ENCODE data around the gene PPP2R5D. TPM values are rescaled to one million over a fixed set of nuclear protein-coding genes. Genes with fewer than 3 reads are reported as not detected.
"Not testable (repeated sequence)": the region's sequence is repeated elsewhere in the genome, so short reads cannot be mapped to it uniquely, and the experiment has no call there.

The PPP2R5D gene
- total and polyA plus RNA-seq, 2 experiments from 2014 or later = 30.8 to 35.2 TPM

DNA sequence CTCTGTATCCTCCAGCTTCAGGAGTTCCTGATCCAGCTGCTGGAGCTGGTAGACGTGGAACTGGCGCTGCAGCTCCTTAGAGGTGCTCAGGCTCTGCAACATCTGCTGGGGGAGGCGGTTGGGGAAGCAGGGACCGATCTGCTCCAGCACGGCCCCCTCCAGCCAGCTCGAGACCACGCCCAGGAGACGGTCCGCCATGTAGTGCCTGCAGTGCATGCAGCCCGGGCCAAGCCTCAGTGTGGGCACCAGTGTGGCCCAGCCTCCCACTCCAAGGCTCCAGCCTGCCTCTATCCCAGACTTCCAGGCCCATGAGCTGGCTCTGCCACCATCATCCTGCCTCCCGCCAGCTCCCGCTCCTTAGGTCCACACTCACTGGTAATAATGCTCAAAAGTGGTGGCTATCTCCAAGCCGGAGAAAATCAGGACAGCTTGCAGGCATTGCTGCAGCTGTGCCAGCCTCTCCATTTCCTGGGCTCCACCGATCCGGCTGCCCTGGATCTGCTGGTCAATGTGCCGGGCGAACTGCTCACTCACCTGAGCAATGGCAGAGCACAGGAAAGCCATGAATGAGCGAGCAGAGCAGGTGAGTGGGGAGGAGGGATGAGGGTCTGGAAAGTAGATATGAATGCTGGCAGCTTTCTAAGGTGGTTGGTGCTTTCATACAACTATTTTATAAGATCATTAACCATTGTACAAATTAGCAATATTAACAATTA lies 56.3 kb downstream of the PPP2R5D start:
- H3K27me3 ChIP-seq = no peaks in the 10 kb centered on the region

DNA sequence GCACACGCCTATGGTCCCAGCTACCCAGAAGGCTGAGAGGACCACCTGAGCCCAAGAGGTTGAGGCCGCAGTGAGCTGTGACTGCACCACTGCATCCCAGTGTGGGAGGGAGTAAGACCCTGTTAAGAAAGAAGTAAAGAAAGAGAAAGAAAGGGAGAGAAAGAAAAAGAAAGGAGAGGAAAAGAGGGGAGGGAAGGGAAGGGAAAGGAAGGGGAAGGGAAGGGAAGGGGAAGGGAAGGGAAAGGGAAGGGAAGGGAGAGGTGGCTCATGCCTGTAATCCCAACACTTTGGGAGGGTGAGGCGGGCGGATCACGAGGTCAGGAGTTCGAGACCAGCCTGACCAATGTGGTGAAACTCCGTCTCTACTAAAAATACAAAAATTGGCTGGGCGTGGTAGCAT lies 57.1 kb downstream of the PPP2R5D start:
- H3K27me3 ChIP-seq; H3K4me2 ChIP-seq; H3K9me2 ChIP-seq (replicated peaks; ENCODE audit: insufficient read depth); H3K9me3 ChIP-seq (ENCODE audit: low read depth); H4K20me1 ChIP-seq (ENCODE audit: insufficient read depth, poor library complexity, severe bottlenecking); H3K79me2 ChIP-seq; DNase-seq (ENCODE audit: low spot score); H3K36me3 ChIP-seq (replicated peaks; ENCODE audit: insufficient read depth, low read depth); H3K4me1 ChIP-seq (ENCODE audit: insufficient read depth); H3K27ac ChIP-seq; H2AFZ ChIP-seq; H3K4me3 ChIP-seq: not testable (repeated sequence)
- 95% methylated on average over 6 of the region's 8 CpGs for WGBS (ENCODE audit: low lambda C conversion rate, missing lambda C conversion rate)

More for the DNA sequence above, 56.3 kb downstream of the PPP2R5D start:
- no peak for TF ChIP-seq EZH2phosphoT487 (IDR thresholded peaks at IDR 0.05; ENCODE audit: low read depth, severe bottlenecking, unreplicated experiment)
- no peak for TF ChIP-seq EZH2 (IDR thresholded peaks at IDR 0.05; ENCODE audit: borderline replicate concordance)
- TF ChIP-seq, protein P1, sequence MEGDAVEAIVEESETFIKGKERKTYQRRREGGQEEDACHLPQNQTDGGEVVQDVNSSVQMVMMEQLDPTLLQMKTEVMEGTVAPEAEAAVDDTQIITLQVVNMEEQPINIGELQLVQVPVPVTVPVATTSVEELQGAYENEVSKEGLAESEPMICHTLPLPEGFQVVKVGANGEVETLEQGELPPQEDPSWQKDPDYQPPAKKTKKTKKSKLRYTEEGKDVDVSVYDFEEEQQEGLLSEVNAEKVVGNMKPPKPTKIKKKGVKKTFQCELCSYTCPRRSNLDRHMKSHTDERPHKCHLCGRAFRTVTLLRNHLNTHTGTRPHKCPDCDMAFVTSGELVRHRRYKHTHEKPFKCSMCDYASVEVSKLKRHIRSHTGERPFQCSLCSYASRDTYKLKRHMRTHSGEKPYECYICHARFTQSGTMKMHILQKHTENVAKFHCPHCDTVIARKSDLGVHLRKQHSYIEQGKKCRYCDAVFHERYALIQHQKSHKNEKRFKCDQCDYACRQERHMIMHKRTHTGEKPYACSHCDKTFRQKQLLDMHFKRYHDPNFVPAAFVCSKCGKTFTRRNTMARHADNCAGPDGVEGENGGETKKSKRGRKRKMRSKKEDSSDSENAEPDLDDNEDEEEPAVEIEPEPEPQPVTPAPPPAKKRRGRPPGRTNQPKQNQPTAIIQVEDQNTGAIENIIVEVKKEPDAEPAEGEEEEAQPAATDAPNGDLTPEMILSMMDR (IDR thresholded peaks at IDR 0.05; ENCODE audit: poor library complexity) = no peak
- Histone ChIP-seq H3K9me2 (replicated peaks; ENCODE audit: insufficient read depth) (no peaks in the 10 kb centered on the region), H3K4me3 (no peak overlapping the region), H2AFZ (no peak overlapping the region), H3K36me3 (replicated peaks; ENCODE audit: insufficient read depth, low read depth) (no peaks in the 10 kb centered on the region), H3K9me3 (ENCODE audit: low read depth) (no peaks in the 10 kb centered on the region), H3K4me2 (no peak overlapping the region), H3K4me1 (ENCODE audit: insufficient read depth) (no peaks in the 10 kb centered on the region), H3K79me2 (no peaks in the 10 kb centered on the region), H3K27ac (no peak overlapping the region), H4K20me1 (ENCODE audit: insufficient read depth, poor library complexity, severe bottlenecking) (no peaks in the 10 kb centered on the region)
- 98% methylated on average over 18 of the region's 18 CpGs for WGBS (ENCODE audit: low lambda C conversion rate, missing lambda C conversion rate)
- DNase-seq (ENCODE audit: low spot score) = no peak

DNA sequence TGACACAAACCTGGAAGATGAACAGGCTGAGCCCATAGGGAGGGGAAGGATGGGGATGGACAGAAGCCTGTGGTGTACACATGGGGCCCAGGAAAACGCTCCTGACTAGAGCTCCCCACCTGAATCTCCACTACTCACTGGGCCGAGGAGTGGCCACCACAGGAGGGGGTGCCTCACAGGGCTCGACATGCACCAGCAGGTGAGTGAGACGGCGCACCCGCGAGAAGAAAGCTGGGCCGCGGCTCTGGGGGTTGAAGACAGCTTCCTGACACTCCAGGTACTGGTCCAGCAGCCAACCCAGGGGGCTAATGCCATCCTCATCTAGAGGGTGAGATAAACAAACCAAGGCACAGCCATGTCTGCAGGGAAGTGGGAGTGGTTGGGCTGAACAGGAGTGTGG lies 58.9 kb downstream of the PPP2R5D start:
- Histone ChIP-seq H3K27me3 (no peaks in the 10 kb centered on the region), H4K20me1 (ENCODE audit: insufficient read depth, poor library complexity, severe bottlenecking) (no peaks in the 10 kb centered on the region), H3K9me2 (replicated peaks; ENCODE audit: insufficient read depth) (no peaks in the 10 kb centered on the region), H3K4me3 (no peak overlapping the region), H2AFZ (no peak overlapping the region), H3K36me3 (replicated peaks; ENCODE audit: insufficient read depth, low read depth) (no peaks in the 10 kb centered on the region), H3K27ac (no peak overlapping the region), H3K4me2 (no peak overlapping the region), H3K9me3 (ENCODE audit: low read depth) (no peaks in the 10 kb centered on the region), H3K4me1 (ENCODE audit: insufficient read depth) (no peaks in the 10 kb centered on the region), H3K79me2 (no peaks in the 10 kb centered on the region)
- TF ChIP-seq EZH2 (IDR thresholded peaks at IDR 0.05; ENCODE audit: borderline replicate concordance) (no peak), EZH2phosphoT487 (IDR thresholded peaks at IDR 0.05; ENCODE audit: low read depth, severe bottlenecking, unreplicated experiment) (no peak)
- TF ChIP-seq, protein P1 (IDR thresholded peaks at IDR 0.05; ENCODE audit: poor library complexity) = no peak
- WGBS (ENCODE audit: low lambda C conversion rate, missing lambda C conversion rate) = 96% methylated on average over 9 of the region's 9 CpGs
- no peak for DNase-seq (ENCODE audit: low spot score)

DNA sequence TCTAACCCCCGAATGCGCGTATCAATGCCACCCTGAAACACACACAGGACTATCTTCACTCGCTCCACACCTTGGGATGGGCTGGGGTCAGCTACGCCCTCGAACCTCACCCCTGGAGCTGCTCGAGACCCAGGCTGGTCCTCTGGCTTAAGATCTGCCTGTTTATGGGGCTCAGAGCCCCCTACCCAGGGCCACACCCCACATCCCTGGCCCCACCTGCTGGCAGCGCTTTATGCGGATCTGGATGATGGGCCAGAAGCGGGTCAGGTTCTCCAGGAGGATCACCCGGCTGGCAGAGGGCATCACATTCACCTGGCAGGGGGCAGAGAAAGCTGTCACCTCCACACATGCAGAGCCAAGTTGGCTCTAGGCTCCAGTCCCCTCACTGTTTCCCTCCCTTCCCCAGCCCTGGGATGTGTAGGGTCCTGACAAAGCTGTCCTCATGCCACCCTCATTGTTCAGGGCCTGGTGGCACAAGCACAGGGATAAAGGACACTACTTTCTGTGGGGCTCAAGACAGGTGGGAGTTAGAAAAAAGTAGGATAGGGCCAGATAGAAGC lies 61.1 kb downstream of the PPP2R5D start:
- H3K9me3 ChIP-seq (ENCODE audit: low read depth) = no peaks in the 10 kb centered on the region
- DNase-seq (ENCODE audit: low spot score) = no peak
- H3K27ac ChIP-seq = no peak overlapping the region
- H3K4me1 ChIP-seq (ENCODE audit: insufficient read depth) = no peaks in the 10 kb centered on the region
- H4K20me1 ChIP-seq (ENCODE audit: insufficient read depth, poor library complexity, severe bottlenecking) = no peaks in the 10 kb centered on the region
- no peak overlapping the region for H2AFZ ChIP-seq
- no peak overlapping the region for H3K4me3 ChIP-seq
- H3K27me3 ChIP-seq = no peaks in the 10 kb centered on the region
- TF ChIP-seq EZH2phosphoT487 (IDR thresholded peaks at IDR 0.05; ENCODE audit: low read depth, severe bottlenecking, unreplicated experiment) = no peak
- TF ChIP-seq EZH2 (IDR thresholded peaks at IDR 0.05; ENCODE audit: borderline replicate concordance) = no peak
- TF ChIP-seq, protein P1 (IDR thresholded peaks at IDR 0.05; ENCODE audit: poor library complexity) = no peak
- H3K79me2 ChIP-seq = peaks cover 5% of the 10 kb centered on the region
- WGBS (ENCODE audit: low lambda C conversion rate, missing lambda C conversion rate) = 97% methylated on average over 11 of the region's 11 CpGs
- H3K4me2 ChIP-seq = no peak overlapping the region
- no peaks in the 10 kb centered on the region for H3K36me3 ChIP-seq (replicated peaks; ENCODE audit: insufficient read depth, low read depth)
- H3K9me2 ChIP-seq (replicated peaks; ENCODE audit: insufficient read depth) = no peaks in the 10 kb centered on the region
